ENCODE measurements around the gene JAM2.

JAM2 gene

DNA sequence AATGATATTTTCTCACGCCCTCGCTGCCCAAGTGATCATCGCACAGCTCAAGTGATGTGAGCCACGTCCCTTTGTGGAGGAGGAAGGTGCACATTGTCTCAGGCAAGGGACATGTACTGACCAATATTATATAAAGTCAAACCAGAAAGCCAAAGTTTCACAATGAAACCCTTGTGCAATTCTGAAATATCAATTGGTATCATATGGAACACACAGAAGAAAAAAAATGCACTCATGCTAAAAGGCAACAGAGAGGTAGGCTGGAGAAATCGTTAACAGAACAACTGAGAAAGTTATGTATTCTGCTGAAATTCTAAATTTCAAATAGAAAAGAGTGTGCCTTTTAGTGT lies 1.9 kb downstream of the JAM2 start:
- in situ Hi-C loops (cut with MboI; ENCODE audit: low sequenced_read_pairs, unreplicated experiment) = no loop called here
- DNase-seq (ENCODE audit: low spot score) = no peak
- TF ChIP-seq, protein P1, sequence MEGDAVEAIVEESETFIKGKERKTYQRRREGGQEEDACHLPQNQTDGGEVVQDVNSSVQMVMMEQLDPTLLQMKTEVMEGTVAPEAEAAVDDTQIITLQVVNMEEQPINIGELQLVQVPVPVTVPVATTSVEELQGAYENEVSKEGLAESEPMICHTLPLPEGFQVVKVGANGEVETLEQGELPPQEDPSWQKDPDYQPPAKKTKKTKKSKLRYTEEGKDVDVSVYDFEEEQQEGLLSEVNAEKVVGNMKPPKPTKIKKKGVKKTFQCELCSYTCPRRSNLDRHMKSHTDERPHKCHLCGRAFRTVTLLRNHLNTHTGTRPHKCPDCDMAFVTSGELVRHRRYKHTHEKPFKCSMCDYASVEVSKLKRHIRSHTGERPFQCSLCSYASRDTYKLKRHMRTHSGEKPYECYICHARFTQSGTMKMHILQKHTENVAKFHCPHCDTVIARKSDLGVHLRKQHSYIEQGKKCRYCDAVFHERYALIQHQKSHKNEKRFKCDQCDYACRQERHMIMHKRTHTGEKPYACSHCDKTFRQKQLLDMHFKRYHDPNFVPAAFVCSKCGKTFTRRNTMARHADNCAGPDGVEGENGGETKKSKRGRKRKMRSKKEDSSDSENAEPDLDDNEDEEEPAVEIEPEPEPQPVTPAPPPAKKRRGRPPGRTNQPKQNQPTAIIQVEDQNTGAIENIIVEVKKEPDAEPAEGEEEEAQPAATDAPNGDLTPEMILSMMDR (IDR thresholded peaks at IDR 0.05; ENCODE audit: borderline replicate concordance, control extremely low read depth, extremely low read depth, insufficient read depth, missing control alignments) = no peak

DNA sequence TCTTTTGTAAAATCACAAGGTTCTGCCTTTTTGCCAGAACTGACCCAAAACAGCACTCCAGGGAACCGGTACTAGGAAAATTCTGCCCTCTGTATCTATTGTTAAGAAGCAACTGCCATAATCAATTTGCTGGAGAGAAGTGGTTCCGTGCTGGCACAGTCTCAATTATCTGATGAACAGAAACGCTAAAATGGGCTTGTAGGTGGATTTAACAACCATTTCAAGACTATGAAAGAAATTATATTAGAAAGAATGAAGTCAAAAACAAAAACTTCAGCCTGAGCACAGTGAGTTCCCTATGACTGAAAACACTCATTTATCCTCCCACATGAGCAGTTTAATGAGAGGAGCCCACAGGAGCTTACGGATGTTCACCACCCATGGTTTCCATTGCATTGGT lies 4.4 kb downstream of the JAM2 start:
- in situ Hi-C loops (cut with MboI; ENCODE audit: low sequenced_read_pairs, unreplicated experiment) = no loop called here
- TF ChIP-seq, protein P1 (IDR thresholded peaks at IDR 0.05; ENCODE audit: borderline replicate concordance, control extremely low read depth, extremely low read depth, insufficient read depth, missing control alignments) = no peak
- DNase-seq (ENCODE audit: low spot score) = no peak

DNA sequence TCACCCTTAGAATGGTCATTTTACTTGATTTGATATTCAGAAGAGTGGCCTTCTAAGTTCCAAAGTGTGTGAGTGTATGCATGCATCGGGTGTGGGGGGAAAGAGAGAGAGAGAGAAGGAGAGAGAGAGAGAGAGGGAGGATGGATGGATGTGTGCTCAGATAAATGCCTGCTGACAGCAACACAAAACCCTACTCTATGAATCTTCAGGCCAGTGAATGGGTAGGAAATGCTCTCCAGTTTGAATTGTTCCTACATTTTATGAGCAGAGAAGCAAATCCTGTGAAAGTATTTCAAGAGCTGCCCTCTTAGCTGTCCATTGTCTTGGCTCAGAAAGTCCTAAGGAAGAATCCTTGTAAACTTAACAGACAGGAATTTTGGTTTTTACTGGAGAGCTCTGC lies 7.4 kb downstream of the JAM2 start:
- TF ChIP-seq, protein P1 (IDR thresholded peaks at IDR 0.05; ENCODE audit: borderline replicate concordance, control extremely low read depth, extremely low read depth, insufficient read depth, missing control alignments) = no peak
- in situ Hi-C loops (cut with MboI; ENCODE audit: low sequenced_read_pairs, unreplicated experiment) = no loop called here
- DNase-seq (ENCODE audit: low spot score) = no peak

DNA sequence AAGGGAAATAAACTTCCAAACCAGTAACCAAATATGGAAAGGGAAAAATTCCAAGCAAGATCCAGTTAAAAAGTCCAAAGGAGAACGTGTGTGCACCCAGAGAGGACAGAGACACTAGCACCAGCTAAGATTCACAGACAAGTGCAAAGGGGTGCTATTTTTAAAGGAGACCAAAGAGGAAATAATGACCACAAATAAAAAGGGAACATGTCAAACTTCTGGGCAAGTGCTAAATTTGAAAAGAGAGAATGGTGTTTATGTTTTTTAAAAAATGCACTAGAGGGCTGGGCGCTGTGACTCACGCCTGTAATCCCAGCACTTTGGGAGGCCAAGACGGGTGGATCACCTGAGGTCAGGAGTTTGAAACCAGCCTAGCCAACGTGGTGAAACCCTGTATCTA lies 8.6 kb downstream of the JAM2 start:
- in situ Hi-C loops (cut with MboI; ENCODE audit: low sequenced_read_pairs, unreplicated experiment) = no loop called here
- TF ChIP-seq, protein P1 (IDR thresholded peaks at IDR 0.05; ENCODE audit: borderline replicate concordance, control extremely low read depth, extremely low read depth, insufficient read depth, missing control alignments) = no peak
- DNase-seq (ENCODE audit: low spot score) = no peak

DNA sequence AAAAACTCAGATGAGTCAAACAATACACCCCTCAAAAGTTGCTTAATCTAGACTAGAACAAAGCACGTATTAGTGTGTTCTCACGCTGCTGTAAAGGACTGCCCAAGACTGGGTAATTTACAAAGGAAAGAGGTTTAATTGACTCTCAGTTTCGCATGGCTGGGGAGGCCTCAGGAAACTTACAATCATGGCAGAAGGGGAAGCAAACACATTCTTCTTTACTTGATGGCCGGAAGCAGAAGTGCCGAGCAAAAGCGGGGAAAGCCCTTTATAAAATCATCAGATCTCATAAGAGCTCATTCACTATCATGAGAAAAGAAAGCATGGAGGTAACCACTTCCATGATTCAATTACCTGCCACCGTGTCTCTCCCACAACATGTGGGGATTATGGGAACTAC lies 10.1 kb downstream of the JAM2 start:
- in situ Hi-C loops (cut with MboI; ENCODE audit: low sequenced_read_pairs, unreplicated experiment) = no loop called here
- TF ChIP-seq, protein P1 (IDR thresholded peaks at IDR 0.05; ENCODE audit: borderline replicate concordance, control extremely low read depth, extremely low read depth, insufficient read depth, missing control alignments) = no peak
- DNase-seq (ENCODE audit: low spot score) = no peak

DNA sequence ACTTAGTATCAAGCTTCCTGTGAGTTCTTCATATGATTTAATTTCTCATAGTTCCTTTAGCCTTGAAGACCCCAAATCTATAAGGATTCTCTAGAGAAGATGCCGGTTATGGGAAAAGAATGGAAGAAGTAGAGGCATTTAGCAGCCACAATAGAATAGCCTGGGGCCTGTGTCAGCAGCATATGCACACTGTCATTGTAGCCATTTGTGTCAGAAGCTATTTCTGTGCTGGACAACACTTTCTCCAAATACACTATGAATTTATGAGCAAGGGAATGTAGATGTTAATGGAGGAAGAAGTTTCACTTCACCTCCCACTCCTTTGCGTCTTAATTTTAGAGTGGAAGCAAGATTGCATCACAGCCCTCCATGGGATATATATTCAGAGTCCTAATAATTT lies 17.4 kb downstream of the JAM2 start:
- in situ Hi-C loops (cut with MboI; ENCODE audit: low sequenced_read_pairs, unreplicated experiment) = no loop called here

More for the DNA sequence above, 17.4 kb downstream of the JAM2 start:
- DNase-seq (ENCODE audit: low spot score) = no peak
- TF ChIP-seq, protein P1 (IDR thresholded peaks at IDR 0.05; ENCODE audit: borderline replicate concordance, control extremely low read depth, extremely low read depth, insufficient read depth, missing control alignments) = no peak
